Measurements from ENCODE around the gene ABCA6.

Gene ABCA6

DNA sequence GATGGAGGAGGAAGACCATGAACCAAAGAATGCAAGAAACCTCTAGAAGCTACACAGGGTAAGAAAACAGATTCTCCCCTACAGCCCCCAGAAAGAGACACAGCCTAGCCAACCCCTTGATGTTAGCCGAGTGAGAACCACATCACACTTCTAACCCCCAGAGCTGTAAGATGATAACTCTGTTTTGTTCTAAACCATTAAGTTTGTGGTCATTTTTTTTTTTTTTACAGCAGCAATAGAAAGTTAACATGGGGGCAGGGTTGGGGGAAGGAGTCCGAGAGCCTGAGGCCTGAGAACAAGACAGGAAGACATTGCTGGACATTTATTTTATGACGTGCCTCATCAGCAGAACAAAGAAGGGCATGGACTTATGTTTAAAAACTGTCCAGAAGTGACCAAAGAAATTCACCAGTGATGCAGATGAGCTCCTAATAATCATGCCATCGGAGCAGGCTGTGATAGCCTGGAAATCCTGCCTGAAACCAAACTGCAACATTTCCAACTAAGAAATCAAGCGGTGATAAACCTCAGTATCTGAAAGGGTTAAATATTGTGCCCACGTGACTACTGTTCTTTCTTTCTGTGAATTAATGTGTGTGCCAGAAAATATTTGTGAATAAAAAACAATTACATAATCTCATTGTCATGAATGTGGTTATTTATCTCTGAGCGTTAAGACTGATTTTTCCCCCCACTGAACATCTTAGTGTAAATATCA lies 82.1 kb downstream of the ABCA6 start:
- no peak overlapping the region for H3K4me3 ChIP-seq
- no peaks in the 10 kb centered on the region for H3K36me3 ChIP-seq (replicated peaks)
- in situ Hi-C loops (cut with MboI; ENCODE audit: low sequenced_read_pairs), result no loop called here
- no peaks in the 10 kb centered on the region for H3K27me3 ChIP-seq (ENCODE audit: low read depth)
- no peaks in the 10 kb centered on the region for H3K9me3 ChIP-seq
- DNase-seq (ENCODE audit: low spot score in 2 of 2), result no peak
- H3K4me1 ChIP-seq, result no peaks in the 10 kb centered on the region

GRCh38 chr17:69058165-69058564 lies 83.5 kb downstream of the ABCA6 start:
- DNase-seq (ENCODE audit: low spot score in 2 of 2), result no peak
- in situ Hi-C loops (cut with MboI; ENCODE audit: low sequenced_read_pairs), result no loop called here
- no peak overlapping the region for H3K4me3 ChIP-seq

GRCh38 chr17:69057280-69057679 lies 84.4 kb downstream of the ABCA6 start:
- Histone ChIP-seq H3K9me3 (no peaks in the 10 kb centered on the region), H3K4me3 (no peak overlapping the region), H3K4me1 (no peaks in the 10 kb centered on the region), H3K36me3 (replicated peaks) (no peaks in the 10 kb centered on the region), H3K27me3 (ENCODE audit: low read depth) (no peaks in the 10 kb centered on the region)
- in situ Hi-C loops (cut with MboI; ENCODE audit: low sequenced_read_pairs), result no loop called here
- DNase-seq (ENCODE audit: low spot score in 2 of 2), result no peak

More at GRCh38 chr17:69058165-69058564, 83.5 kb downstream of the ABCA6 start:
- Histone ChIP-seq H3K36me3 (replicated peaks) (no peaks in the 10 kb centered on the region), H3K9me3 (no peaks in the 10 kb centered on the region), H3K27me3 (ENCODE audit: low read depth) (no peaks in the 10 kb centered on the region), H3K4me1 (no peaks in the 10 kb centered on the region)

DNA sequence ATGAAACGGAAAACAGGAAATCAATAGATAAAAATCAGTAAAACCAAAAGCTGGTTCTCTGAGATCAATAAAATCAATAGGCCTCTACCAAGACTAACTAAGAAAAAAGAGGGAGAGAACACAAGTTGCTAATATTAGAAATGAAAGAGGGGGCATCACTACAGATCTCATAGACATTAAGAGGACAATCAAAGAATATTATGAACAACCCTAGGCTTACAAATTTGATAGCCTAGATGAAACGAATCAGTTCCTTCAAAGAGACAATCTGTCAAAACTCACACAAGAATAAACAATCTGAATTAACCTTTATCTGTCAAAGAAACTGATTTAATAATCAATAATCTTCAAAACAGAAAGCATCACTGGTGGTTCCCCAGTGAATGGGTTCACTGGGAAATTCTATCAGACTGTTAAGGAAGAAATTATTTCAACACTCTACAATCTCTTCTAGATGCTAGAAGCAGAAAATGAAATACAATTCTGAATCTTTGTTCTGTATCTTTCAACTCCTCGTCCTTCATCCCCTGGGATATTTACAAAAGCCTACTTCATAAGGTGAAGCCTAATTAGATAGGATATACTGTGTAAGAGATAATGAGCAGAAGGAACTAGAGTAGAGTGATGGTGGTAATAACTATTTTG lies 85.4 kb downstream of the ABCA6 start:
- Histone ChIP-seq H3K4me3 (no peak overlapping the region), H3K27me3 (ENCODE audit: low read depth) (no peaks in the 10 kb centered on the region), H3K9me3 (no peaks in the 10 kb centered on the region), H3K36me3 (replicated peaks) (no peaks in the 10 kb centered on the region), H3K4me1 (no peaks in the 10 kb centered on the region)
- in situ Hi-C loops (cut with MboI; ENCODE audit: low sequenced_read_pairs), result no loop called here
- DNase-seq (ENCODE audit: low spot score in 2 of 2), result no peak

DNA sequence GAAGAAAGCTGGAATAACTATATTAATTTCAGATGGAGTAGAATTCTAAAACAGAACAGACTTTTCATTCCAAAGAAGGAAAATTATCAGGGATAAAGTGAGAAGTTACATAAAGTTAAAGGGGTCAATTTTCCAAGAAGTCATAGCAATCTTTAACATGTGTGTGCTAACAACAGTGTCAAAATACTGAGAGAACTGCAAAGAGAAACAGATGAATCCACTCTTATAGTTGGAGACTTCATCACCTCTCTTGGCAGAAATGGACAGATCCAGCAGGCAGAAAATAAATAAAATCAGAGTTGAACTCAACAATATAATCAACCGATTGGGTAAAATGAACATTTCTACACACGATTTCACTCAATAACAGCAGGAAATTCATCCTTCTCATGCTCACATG lies 86.4 kb downstream of the ABCA6 start:
- no peak for DNase-seq (ENCODE audit: low spot score in 2 of 2)
- in situ Hi-C loops (cut with MboI; ENCODE audit: low sequenced_read_pairs), result no loop called here
- no peaks in the 10 kb centered on the region for H3K9me3 ChIP-seq

DNA sequence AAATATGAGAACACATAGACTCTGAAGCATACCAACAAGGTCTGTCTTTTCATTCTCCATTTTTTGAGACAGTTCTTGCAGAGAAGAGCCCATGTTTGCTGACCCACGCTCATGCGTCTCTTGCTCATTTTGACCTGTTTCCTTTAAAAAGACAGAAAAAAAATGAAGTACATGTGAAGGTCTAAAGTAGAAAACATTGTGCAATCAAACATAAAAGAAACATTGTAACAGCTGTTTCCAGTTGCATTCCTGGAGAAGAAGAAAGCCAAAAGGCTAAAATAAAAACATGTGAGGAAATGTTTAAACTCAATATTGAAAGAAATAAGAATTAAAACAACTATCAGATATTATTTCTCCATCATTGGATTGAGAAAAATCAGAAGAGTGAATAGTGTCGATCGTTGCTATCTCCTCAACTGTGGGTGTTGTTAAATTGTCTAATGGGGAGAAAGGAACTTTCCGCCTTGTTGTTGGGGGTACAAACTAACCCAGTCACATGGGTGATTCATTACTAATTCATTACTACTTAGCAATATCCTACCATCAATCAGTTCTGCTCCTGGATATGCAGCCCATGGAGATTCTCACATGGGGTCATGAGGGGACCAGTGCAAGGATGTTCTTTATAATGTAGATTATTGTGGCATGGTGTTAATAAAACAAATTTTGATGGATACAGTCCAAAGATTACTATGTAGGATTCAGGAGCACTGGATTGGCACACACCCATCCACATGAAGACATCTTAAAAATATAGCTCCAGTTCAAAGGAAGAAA lies 90.5 kb downstream of the ABCA6 start:
- H3K9me3 ChIP-seq, result no peaks in the 10 kb centered on the region
- DNase-seq (ENCODE audit: low spot score in 2 of 2), result no peak
- no peaks in the 10 kb centered on the region for H3K4me1 ChIP-seq
- no peak overlapping the region for H3K4me3 ChIP-seq
- in situ Hi-C loops (cut with MboI; ENCODE audit: low sequenced_read_pairs), result no loop called here
- H3K27me3 ChIP-seq (ENCODE audit: low read depth), result no peaks in the 10 kb centered on the region
- no peaks in the 10 kb centered on the region for H3K36me3 ChIP-seq (replicated peaks)

More for the DNA sequence above, 86.4 kb downstream of the ABCA6 start:
- no peak overlapping the region for H3K4me3 ChIP-seq
- H3K27me3 ChIP-seq (ENCODE audit: low read depth), result no peaks in the 10 kb centered on the region
- no peaks in the 10 kb centered on the region for H3K4me1 ChIP-seq
- no peaks in the 10 kb centered on the region for H3K36me3 ChIP-seq (replicated peaks)

DNA sequence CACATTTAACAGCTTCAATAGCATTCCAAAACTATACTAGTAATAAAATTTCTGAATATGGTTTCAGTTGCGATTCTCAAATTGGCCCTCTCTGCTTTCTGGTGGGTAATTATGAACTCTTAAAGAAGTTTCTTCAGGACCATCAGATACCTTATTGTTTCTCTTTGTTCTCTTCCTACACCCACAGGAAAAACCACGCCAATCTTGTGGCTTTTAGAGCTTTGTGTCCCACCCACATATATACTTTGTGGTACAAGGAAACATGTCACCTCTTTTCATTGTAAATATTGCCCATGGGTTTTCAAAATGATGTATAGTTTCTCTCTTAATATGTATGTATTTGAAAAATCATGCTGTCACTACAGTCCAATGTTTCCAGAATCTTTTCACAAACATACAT lies 93.1 kb downstream of the ABCA6 start:
- no peak overlapping the region for H3K4me3 ChIP-seq
- no peaks in the 10 kb centered on the region for H3K4me1 ChIP-seq
- in situ Hi-C loops (cut with MboI; ENCODE audit: low sequenced_read_pairs), result no loop called here
- no peak for DNase-seq (ENCODE audit: low spot score in 2 of 2)
- H3K27me3 ChIP-seq (ENCODE audit: low read depth), result no peaks in the 10 kb centered on the region
- no peaks in the 10 kb centered on the region for H3K36me3 ChIP-seq (replicated peaks)
- H3K9me3 ChIP-seq, result no peaks in the 10 kb centered on the region

GRCh38 chr17:69047368-69048263 lies 94.1 kb downstream of the ABCA6 start:
- H3K36me3 ChIP-seq (replicated peaks), result no peaks in the 10 kb centered on the region
- DNase-seq (ENCODE audit: low spot score in 2 of 2), result no peak
- no peaks in the 10 kb centered on the region for H3K4me1 ChIP-seq
- in situ Hi-C loops (cut with MboI; ENCODE audit: low sequenced_read_pairs), result no loop called here
- H3K4me3 ChIP-seq, result no peak overlapping the region
- no peaks in the 10 kb centered on the region for H3K9me3 ChIP-seq
- no peaks in the 10 kb centered on the region for H3K27me3 ChIP-seq (ENCODE audit: low read depth)

- Histone ChIP-seq H3K36me3 (replicated peaks) (no peaks in the 10 kb centered on the region), H3K4me3 (no peak overlapping the region), H3K27me3 (ENCODE audit: low read depth) (no peaks in the 10 kb centered on the region), H3K9me3 (no peaks in the 10 kb centered on the region), H3K4me1 (no peaks in the 10 kb centered on the region)
- DNase-seq (ENCODE audit: low spot score in 2 of 2), result no peak
- in situ Hi-C loops (cut with MboI; ENCODE audit: low sequenced_read_pairs), result no loop called here
These were observed 95.4 kb downstream of the ABCA6 start for GRCh38 chr17:69046121-69046807.

DNA sequence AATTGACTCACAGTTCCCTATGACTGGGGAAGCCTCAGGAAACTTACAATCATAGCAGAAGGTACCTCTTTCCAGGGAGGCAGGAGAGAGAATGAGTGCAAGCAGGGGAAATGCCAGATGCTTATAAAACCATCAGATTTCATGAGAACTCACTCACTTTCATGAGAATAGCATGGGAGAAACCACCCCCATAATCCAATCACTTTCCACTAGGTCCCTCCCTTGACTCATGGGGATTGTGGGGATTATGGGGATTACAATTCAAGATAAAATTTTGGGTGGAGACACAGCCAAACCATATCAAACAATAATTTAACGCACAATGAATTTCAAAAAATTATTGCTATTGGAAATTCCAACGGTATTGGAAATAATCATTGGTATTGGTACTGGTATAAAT lies 96.0 kb downstream of the ABCA6 start:
- no peaks in the 10 kb centered on the region for H3K36me3 ChIP-seq (replicated peaks)
- no peaks in the 10 kb centered on the region for H3K27me3 ChIP-seq (ENCODE audit: low read depth)
- no peak for DNase-seq (ENCODE audit: low spot score in 2 of 2)
- no peaks in the 10 kb centered on the region for H3K9me3 ChIP-seq
- in situ Hi-C loops (cut with MboI; ENCODE audit: low sequenced_read_pairs), result no loop called here
- H3K4me3 ChIP-seq, result no peak overlapping the region
- H3K4me1 ChIP-seq, result no peaks in the 10 kb centered on the region

DNA sequence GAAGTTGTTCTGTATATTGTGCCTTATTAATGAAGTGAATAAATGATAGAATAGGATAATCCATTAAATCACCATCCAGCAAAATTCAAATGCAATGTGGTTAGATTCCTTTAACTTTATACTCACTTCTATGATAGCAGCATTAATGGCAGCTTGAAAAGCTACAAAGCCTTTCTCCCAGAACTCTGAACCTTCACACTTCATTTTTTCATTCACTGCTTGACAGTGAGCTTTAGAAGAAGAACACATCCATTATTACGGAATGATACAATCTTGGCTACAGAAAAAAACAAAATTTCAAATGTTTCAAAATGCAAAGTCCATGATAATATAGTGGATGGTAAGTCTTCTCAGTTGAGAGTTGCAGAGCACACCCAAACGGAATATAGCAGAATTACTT lies 97.3 kb downstream of the ABCA6 start:
- H3K27me3 ChIP-seq (ENCODE audit: low read depth), result no peaks in the 10 kb centered on the region
- no peaks in the 10 kb centered on the region for H3K9me3 ChIP-seq
- no peaks in the 10 kb centered on the region for H3K36me3 ChIP-seq (replicated peaks)
- no peaks in the 10 kb centered on the region for H3K4me1 ChIP-seq
- no peak for DNase-seq (ENCODE audit: low spot score in 2 of 2)
- no peak overlapping the region for H3K4me3 ChIP-seq
- in situ Hi-C loops (cut with MboI; ENCODE audit: low sequenced_read_pairs), result no loop called here

GRCh38 chr17:69043098-69043734 lies 98.5 kb downstream of the ABCA6 start:
- no peaks in the 10 kb centered on the region for H3K9me3 ChIP-seq
- no peak for DNase-seq (ENCODE audit: low spot score in 2 of 2)
- no peaks in the 10 kb centered on the region for H3K27me3 ChIP-seq (ENCODE audit: low read depth)
- H3K4me3 ChIP-seq, result no peak overlapping the region
- H3K36me3 ChIP-seq (replicated peaks), result no peaks in the 10 kb centered on the region
- no peaks in the 10 kb centered on the region for H3K4me1 ChIP-seq
- in situ Hi-C loops (cut with MboI; ENCODE audit: low sequenced_read_pairs), result no loop called here

DNA sequence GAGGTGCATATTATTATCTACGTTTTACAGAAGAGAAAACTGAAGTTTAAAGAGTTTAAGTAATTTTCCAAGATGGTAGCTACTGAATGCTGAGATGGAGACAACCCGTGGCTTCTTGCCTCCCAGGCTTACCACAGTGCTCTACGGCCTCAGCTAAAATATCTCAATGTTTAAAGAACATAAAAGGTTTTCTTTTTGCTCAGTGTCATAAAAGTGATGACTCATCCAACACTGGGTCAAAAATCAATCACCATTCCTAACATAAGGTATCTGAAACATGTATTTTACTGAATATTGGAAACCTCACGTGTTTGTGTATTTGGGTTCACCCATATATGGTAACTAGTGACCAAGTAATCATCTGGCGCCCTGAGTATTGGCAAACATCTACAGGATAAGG lies 99.4 kb downstream of the ABCA6 start:
- H3K27me3 ChIP-seq (ENCODE audit: low read depth), result no peaks in the 10 kb centered on the region
- in situ Hi-C loops (cut with MboI; ENCODE audit: low sequenced_read_pairs), result no loop called here
- no peak for DNase-seq (ENCODE audit: low spot score in 2 of 2)

More for the DNA sequence above, 99.4 kb downstream of the ABCA6 start:
- Histone ChIP-seq H3K9me3 (no peaks in the 10 kb centered on the region), H3K4me1 (no peaks in the 10 kb centered on the region), H3K4me3 (no peak overlapping the region), H3K36me3 (replicated peaks) (no peaks in the 10 kb centered on the region)

Data from HAP-1 (cell line).